MG63 (cell line): Measurements from ENCODE around the gene MXRA8. TPM values are rescaled to one million over a fixed set of nuclear protein-coding genes. Genes with fewer than 3 reads are reported as not detected.

Experiments used
- DNase-seq: peaks from one replicate; pipeline ENCODE4 v3.0.0-alpha.2; 2020
- H3K27me3 ChIP-seq: fragments of 250-450 bp; sonication (Bioruptor Pico); 2 replicates; pipeline ENCODE4 v1.5.1; 2020; ENCODE audit warnings: mild to moderate bottlenecking, moderate library complexity
- H3K36me3 ChIP-seq: fragments of 250-450 bp; sonication (Bioruptor Pico); 2 replicates; pipeline ENCODE4 v1.5.1; 2020; ENCODE audit warnings: mild to moderate bottlenecking, moderate library complexity
- H3K4me3 ChIP-seq: fragments of 250-450 bp; sonication (Bioruptor Pico); 2 replicates; pipeline ENCODE4 v1.5.1; 2020; ENCODE audit warnings: mild to moderate bottlenecking, moderate library complexity
- H3K9me3 ChIP-seq: fragments of 250-450 bp; sonication (Bioruptor Pico); 2 replicates; pipeline ENCODE4 v1.5.1; 2020; ENCODE audit warnings: mild to moderate bottlenecking, moderate library complexity
- total RNA-seq: library from RNA; depleted of rRNA; stranded (reverse); fragments of >200 nt; shearing (Covaris generic); gene quantifications from 2 replicates; pipeline ENCODE4 v1.2.3, GENCODE V29; 2014; ENCODE audit warnings: low replicate concordance

The MXRA8 gene
- total RNA-seq, 1 experiment from 2014 or later, result 316 TPM

DNA sequence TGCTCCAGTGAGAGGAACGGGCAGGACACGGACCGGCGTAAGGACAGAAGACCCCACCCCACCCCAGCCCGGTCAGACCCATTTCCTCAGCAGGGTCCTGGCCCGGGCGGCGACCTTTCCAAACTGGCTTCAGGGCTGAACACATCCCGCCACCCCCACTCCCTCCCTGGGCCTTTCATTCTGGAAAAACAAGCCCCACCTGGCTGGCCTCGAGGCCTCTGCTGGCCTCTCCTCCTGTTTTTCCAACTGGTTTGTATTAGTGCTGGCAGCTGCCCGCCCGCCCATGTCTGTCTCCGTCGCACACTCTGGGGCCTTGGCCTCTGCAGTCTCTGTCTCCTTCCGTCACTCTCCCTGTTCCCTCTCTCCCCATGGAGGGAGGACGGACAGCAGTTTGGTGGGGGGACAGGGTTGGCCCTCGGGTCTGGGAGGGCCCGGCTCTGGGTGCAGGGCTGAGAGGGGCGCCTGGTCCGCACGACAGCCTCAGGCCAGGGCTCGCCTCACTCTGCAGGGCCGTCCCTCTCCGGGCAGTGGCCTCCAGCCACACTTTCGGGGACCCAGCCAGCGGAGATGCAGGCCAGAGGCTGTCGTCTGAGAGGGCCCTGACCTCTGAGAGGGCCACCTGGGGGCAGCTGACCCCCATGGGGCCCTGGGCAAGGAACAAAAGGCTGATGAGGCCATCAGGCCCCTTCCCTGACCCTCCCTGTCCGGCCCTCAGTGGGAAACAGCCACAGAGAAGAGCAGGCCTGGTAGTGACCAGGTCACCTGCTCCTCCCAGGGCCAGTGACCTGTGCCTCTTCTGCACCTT is 1.5 kb upstream of the MXRA8 start:
- DNase-seq, result peak; percentile 78
- Histone ChIP-seq H3K36me3 (peaks cover 4% of the 10 kb centered on the region), H3K27me3 (no peaks in the 10 kb centered on the region), H3K9me3 (no peaks in the 10 kb centered on the region), H3K4me3 (peak overlapping the region; percentile 91)

DNA sequence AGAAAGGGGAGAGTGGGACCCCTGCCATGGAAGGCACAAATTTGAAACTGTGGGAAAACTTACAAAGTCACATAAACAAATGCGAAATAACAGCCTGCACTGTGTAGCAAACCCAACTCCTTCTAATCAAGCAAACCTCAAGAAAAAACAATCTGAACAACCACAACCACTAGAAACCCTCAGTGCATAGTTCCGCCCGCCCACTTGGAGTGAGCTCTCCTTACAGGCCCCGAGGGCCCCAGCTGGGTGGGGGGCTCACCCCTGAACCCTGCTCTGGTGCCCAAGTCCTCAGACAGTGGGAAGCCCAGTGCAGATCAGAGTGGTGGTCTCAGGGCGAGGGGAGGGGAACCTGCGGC is 931 bp upstream of the MXRA8 start:
- H3K9me3 ChIP-seq, result no peaks in the 10 kb centered on the region
- H3K27me3 ChIP-seq, result no peaks in the 10 kb centered on the region
- H3K4me3 ChIP-seq, result peak overlapping the region; percentile 91
- peak; percentile 59 for DNase-seq
- H3K36me3 ChIP-seq, result peaks cover 8% of the 10 kb centered on the region

DNA sequence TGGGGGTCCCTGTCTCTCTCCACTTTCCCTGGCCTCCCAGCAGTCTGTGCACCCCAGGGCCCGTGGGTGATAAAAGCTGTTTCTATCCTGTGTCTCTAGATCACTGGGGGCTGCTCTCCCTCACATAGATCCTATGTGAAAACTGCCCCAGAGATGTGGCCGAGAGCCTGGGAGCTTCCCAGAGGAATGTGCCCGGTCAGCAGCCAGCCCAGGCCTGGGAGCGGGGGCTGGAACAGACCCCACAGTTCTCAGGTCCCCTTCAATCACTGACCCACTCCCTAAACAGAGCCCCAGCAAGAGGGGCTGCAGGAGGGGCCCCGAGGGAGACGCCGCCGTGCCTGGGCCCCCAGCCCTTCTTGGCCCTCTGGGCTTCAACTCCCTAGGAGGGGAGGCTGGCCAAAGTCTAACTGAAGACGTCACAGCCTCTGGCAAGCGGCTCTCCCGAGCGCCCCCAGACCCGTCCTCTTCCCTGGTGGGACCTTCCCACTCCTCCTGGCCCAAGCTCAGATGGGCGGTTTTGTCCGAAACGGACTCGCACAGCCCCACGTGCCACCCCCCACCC is 403 bp downstream of the MXRA8 start:
- Histone ChIP-seq H3K27me3 (no peaks in the 10 kb centered on the region), H3K4me3 (peak overlapping the region; percentile 91), H3K36me3 (peaks cover 21% of the 10 kb centered on the region), H3K9me3 (no peaks in the 10 kb centered on the region)
- no peak for DNase-seq

DNA sequence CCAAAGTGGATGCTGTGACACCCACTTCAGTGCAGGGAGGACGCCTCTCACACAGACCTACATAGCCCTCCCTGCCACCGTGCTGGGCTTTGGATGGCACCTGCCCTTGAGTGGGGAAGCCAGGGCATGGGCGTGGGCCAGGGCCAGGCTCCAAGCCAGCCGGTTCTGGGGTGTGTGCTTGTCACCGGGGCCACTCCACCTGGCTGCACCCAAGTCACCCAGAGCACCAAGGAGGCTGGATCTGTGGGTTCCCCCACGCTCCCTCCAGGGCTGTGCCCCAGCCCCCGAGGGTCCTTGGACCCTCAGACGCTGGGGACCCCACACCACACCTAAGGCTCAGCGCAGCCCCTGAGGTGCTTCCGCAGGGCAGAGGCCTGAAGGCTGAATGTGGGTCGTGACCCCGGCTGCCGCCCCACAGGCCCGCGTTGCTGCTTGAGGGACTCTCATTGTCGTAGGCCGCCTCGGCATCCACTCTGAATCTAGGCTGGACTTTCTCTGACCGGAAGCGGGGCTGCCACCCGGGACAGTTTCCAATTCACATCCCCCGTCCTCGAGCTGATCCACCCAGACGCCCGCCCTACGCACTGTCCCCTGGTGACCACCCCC is 1.5 kb downstream of the MXRA8 start:
- Histone ChIP-seq H3K36me3 (peaks cover 30% of the 10 kb centered on the region), H3K9me3 (no peaks in the 10 kb centered on the region), H3K4me3 (peak overlapping the region; percentile 91), H3K27me3 (no peaks in the 10 kb centered on the region)
- peak; percentile 50 for DNase-seq

GRCh38 chr1:1356166-1356795 is 2.1 kb downstream of the MXRA8 start:
- Histone ChIP-seq H3K4me3 (peak overlapping the region; percentile 91), H3K27me3 (no peaks in the 10 kb centered on the region), H3K9me3 (no peaks in the 10 kb centered on the region), H3K36me3 (peaks cover 32% of the 10 kb centered on the region)
- no peak for DNase-seq

DNA sequence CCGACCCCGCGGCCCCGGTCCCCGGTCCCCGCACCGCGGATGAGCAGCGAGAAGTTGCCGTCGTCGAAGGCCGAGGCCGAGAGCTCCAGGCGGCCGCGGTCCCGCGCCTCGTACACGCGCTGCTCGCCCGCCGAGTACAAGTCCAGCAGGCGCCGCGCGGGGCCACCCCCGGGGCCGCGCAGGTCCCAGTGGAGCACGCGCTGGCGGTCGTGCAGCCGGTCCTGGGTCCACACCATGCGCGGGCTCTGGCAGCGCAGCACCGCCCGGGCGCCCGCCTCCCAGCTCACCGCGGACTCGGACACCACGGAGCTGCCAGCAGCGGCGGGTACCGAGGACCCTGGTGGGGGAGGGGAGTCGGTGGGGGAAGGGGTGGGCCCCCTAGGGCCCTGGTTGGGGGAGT is 2.9 kb downstream of the MXRA8 start:
- Histone ChIP-seq H3K4me3 (peak overlapping the region; percentile 24; the same call in 1 of the 2 replicates), H3K9me3 (no peaks in the 10 kb centered on the region), H3K36me3 (peaks cover 32% of the 10 kb centered on the region), H3K27me3 (no peaks in the 10 kb centered on the region)
- DNase-seq, result peak; percentile 58

DNA sequence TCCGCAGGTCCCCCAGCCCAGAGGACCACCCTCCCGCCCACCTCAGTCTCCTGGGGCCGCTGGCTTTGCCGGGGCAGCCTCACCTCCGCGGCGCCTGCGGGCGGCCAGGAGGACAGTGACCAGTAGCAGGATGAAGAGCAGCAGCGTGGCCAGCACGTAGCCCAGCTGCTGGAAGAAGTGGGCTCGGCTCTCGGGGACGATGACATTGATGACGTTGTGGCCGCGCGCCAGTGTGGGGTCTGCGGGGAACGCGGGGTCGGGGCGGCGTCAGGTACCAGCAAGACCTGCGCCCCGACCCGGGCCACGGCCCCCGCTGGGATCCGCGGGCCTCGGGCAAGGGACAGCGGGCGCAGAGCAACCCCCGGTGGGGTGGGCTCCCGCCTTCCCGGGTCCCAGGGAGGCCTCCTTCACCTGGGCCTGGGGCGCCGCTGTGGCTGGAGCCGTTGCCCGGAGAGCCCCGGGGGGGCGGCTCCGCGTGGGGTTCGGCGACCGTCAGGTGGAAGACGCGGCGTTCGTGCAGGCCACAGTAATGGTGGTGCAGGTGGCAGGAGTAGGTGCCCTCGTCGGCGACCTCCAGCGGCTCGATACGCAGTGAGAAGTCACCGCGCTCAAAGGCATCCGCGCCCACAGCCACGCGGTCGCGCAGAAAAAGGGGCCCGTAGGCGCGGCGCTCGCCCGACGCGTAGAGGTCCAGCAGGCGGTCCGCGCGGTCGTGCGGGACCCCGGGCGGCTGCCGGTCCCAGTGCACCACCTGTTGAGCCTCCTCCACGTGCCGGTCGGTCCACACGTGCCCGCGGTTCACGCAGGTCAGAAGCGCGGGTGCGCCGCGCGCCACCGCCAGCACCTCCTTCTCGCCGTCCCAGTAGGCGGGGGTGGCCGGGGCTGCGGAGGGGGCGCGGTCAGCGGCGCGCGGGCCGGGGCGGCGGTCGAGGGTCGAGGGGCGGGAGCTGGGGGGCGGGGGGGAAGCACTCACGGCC is 3.8 kb downstream of the MXRA8 start:
- DNase-seq, result no peak
- H3K9me3 ChIP-seq, result no peaks in the 10 kb centered on the region
- peaks cover 32% of the 10 kb centered on the region for H3K36me3 ChIP-seq
- H3K4me3 ChIP-seq, result no peak overlapping the region
- H3K27me3 ChIP-seq, result no peaks in the 10 kb centered on the region

GRCh38 chr1:1353389-1354151 is 4.8 kb downstream of the MXRA8 start:
- Histone ChIP-seq H3K9me3 (no peaks in the 10 kb centered on the region), H3K4me3 (no peak overlapping the region), H3K27me3 (no peaks in the 10 kb centered on the region), H3K36me3 (peaks cover 32% of the 10 kb centered on the region)
- no peak for DNase-seq

DNA sequence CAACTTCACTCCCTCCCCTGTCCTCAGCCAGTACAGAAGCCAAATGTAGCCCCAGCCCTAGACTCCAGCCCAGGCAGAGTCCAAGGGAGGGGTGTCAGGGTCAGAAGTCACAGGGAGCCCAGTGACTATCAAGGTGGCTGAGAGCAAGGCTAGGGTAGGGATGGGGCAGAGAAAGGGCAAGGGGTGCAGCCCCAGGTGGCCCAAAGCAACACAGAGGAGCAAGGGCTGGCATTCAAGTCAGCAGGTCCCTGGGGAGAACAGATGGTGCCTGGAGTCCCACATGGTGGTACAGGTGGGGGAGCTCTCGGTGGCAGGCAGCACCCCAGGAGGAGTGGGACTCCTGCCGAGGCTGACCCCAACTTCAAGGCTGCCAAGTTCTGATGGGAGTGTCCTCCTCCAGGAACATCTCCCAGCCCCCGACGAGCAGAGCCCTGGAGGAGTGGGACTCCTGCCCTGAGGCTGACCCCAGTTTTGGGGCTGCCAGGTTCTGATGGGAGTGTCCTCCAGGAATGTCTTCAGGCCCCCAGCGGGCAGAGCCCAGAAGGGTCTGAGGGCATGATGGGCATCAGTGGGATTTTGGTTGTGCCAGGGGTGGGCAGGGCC is 5.5 kb downstream of the MXRA8 start:
- Histone ChIP-seq H3K27me3 (no peaks in the 10 kb centered on the region), H3K9me3 (no peaks in the 10 kb centered on the region), H3K4me3 (no peak overlapping the region), H3K36me3 (peaks cover 35% of the 10 kb centered on the region)
- no peak for DNase-seq

- H3K9me3 ChIP-seq, result no peaks in the 10 kb centered on the region
- H3K36me3 ChIP-seq, result peaks cover 32% of the 10 kb centered on the region
- DNase-seq, result peak; percentile 76
- H3K4me3 ChIP-seq, result peak overlapping the region; percentile 10
- no peaks in the 10 kb centered on the region for H3K27me3 ChIP-seq
Measured at GRCh38 chr1:1351511-1352427, 6.6 kb downstream of the MXRA8 start.

- H3K27me3 ChIP-seq, result no peaks in the 10 kb centered on the region
- H3K4me3 ChIP-seq, result peak within 1 kb of the TSS; percentile 66
- no peaks in the 10 kb centered on the region for H3K9me3 ChIP-seq
- peak; percentile 74 for DNase-seq
- H3K36me3 ChIP-seq, result peaks cover 43% of the 10 kb centered on the region
Measured at GRCh38 chr1:1349256-1350012, 8.9 kb downstream of the MXRA8 start, which contains the start of gene DVL1. DVL1 (minus strand) TSS chr1:1349418; CDS start chr1:1349065, 353 bp downstream.

- Histone ChIP-seq H3K4me3 (peak overlapping the region; percentile 66), H3K9me3 (no peaks in the 10 kb centered on the region), H3K27me3 (no peaks in the 10 kb centered on the region), H3K36me3 (peaks cover 37% of the 10 kb centered on the region)
- no peak for DNase-seq
Measured at GRCh38 chr1:1348420-1349255, 9.7 kb downstream of the MXRA8 start.
